ENCODE results near the gene ARMH4. TPM values are rescaled to one million over a fixed set of nuclear protein-coding genes. Genes with fewer than 3 reads are reported as not detected.

ARMH4 gene
- polyA plus RNA-seq, 2 donors = 0.22 to 0.54 TPM

DNA sequence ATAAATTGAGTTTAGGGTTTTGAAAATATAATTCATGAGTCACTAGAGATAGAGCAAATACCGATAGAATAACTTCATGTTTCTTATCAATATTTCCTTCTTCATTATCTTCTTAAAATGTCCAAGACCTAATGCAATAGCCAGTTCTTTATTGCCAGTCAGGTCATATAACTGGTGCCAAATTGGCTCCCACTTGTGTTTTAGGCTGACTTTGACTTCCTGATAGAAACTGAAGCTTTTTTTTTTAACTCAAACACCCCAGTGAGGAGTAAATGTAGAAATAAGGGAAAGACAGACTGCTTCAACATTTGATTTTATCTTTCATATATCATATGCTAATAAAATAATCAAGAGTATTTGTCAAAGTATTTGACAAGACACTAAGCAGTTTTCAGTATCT lies 80.7 kb downstream of the ARMH4 start:
- H3K4me3 ChIP-seq (ENCODE audit: low read depth in 1 of 2, low read length in 2 of 2) = no peak overlapping the region
- 67 to 71% methylated on average over 1 of the region's 1 CpG for WGBS, 2 donors
- no peaks in the 10 kb centered on the region for H3K27me3 ChIP-seq (ENCODE audit: control insufficient read depth in 1 of 2, insufficient read depth in 2 of 2, low read length in 2 of 2)
- H3K9me3 ChIP-seq (ENCODE audit: control insufficient read depth in 2 of 2, insufficient read depth in 1 of 2, low read depth in 1 of 2, low read length in 1 of 2) = no peaks in the 10 kb centered on the region
- H3K36me3 ChIP-seq (ENCODE audit: control insufficient read depth in 2 of 2, insufficient read depth in 2 of 2, low read length in 1 of 2) = no peaks in the 10 kb centered on the region
- no peaks in the 10 kb centered on the region for H3K4me1 ChIP-seq (ENCODE audit: control insufficient read depth in 2 of 2, insufficient read depth in 2 of 2, low read length in 1 of 2)
- H3K27ac ChIP-seq (ENCODE audit: low read depth in 2 of 2, low read length in 1 of 2) = no peak overlapping the region

GRCh38 chr14:58068306-58068705 lies 83.7 kb downstream of the ARMH4 start:
- H3K4me3 ChIP-seq (ENCODE audit: low read depth in 1 of 2, low read length in 2 of 2) = no peak overlapping the region
- H3K27ac ChIP-seq (ENCODE audit: low read depth in 2 of 2, low read length in 1 of 2) = no peak overlapping the region
- H3K27me3 ChIP-seq (ENCODE audit: control insufficient read depth in 1 of 2, insufficient read depth in 2 of 2, low read length in 2 of 2) = no peaks in the 10 kb centered on the region
- no peaks in the 10 kb centered on the region for H3K4me1 ChIP-seq (ENCODE audit: control insufficient read depth in 2 of 2, insufficient read depth in 2 of 2, low read length in 1 of 2)
- no peaks in the 10 kb centered on the region for H3K9me3 ChIP-seq (ENCODE audit: control insufficient read depth in 2 of 2, insufficient read depth in 1 of 2, low read depth in 1 of 2, low read length in 1 of 2)
- 95 to 97% methylated on average over 1 of the region's 1 CpG for WGBS, 2 donors
- H3K36me3 ChIP-seq (ENCODE audit: control insufficient read depth in 2 of 2, insufficient read depth in 2 of 2, low read length in 1 of 2) = no peaks in the 10 kb centered on the region

GRCh38 chr14:58066115-58066514 lies 85.9 kb downstream of the ARMH4 start:
- no peaks in the 10 kb centered on the region for H3K27me3 ChIP-seq (ENCODE audit: control insufficient read depth in 1 of 2, insufficient read depth in 2 of 2, low read length in 2 of 2)
- no peaks in the 10 kb centered on the region for H3K4me1 ChIP-seq (ENCODE audit: control insufficient read depth in 2 of 2, insufficient read depth in 2 of 2, low read length in 1 of 2)
- no peaks in the 10 kb centered on the region for H3K36me3 ChIP-seq (ENCODE audit: control insufficient read depth in 2 of 2, insufficient read depth in 2 of 2, low read length in 1 of 2)
- H3K9me3 ChIP-seq (ENCODE audit: control insufficient read depth in 2 of 2, insufficient read depth in 1 of 2, low read depth in 1 of 2, low read length in 1 of 2) = no peaks in the 10 kb centered on the region
- H3K27ac ChIP-seq (ENCODE audit: low read depth in 2 of 2, low read length in 1 of 2) = no peak overlapping the region
- H3K4me3 ChIP-seq (ENCODE audit: low read depth in 1 of 2, low read length in 2 of 2) = no peak overlapping the region

GRCh38 chr14:58061581-58061980 lies 90.4 kb downstream of the ARMH4 start:
- H3K4me1 ChIP-seq (ENCODE audit: control insufficient read depth in 2 of 2, insufficient read depth in 2 of 2, low read length in 1 of 2) = no peaks in the 10 kb centered on the region
- H3K36me3 ChIP-seq (ENCODE audit: control insufficient read depth in 2 of 2, insufficient read depth in 2 of 2, low read length in 1 of 2) = no peaks in the 10 kb centered on the region
- H3K9me3 ChIP-seq (ENCODE audit: control insufficient read depth in 2 of 2, insufficient read depth in 1 of 2, low read depth in 1 of 2, low read length in 1 of 2) = no peaks in the 10 kb centered on the region
- H3K4me3 ChIP-seq (ENCODE audit: low read depth in 1 of 2, low read length in 2 of 2) = no peak overlapping the region
- WGBS, 2 donors = 70 to 75% methylated on average over 4 of the region's 4 CpGs
- H3K27ac ChIP-seq (ENCODE audit: low read depth in 2 of 2, low read length in 1 of 2) = no peak overlapping the region
- no peaks in the 10 kb centered on the region for H3K27me3 ChIP-seq (ENCODE audit: control insufficient read depth in 1 of 2, insufficient read depth in 2 of 2, low read length in 2 of 2)

- Histone ChIP-seq H3K27me3 (ENCODE audit: control insufficient read depth in 1 of 2, insufficient read depth in 2 of 2, low read length in 2 of 2) (no peaks in the 10 kb centered on the region), H3K9me3 (ENCODE audit: control insufficient read depth in 2 of 2, insufficient read depth in 1 of 2, low read depth in 1 of 2, low read length in 1 of 2) (no peaks in the 10 kb centered on the region), H3K36me3 (ENCODE audit: control insufficient read depth in 2 of 2, insufficient read depth in 2 of 2, low read length in 1 of 2) (no peaks in the 10 kb centered on the region), H3K4me1 (ENCODE audit: control insufficient read depth in 2 of 2, insufficient read depth in 2 of 2, low read length in 1 of 2) (no peaks in the 10 kb centered on the region), H3K4me3 (ENCODE audit: low read depth in 1 of 2, low read length in 2 of 2) (no peak overlapping the region), H3K27ac (ENCODE audit: low read depth in 2 of 2, low read length in 1 of 2) (no peak overlapping the region)
- WGBS, 2 donors = 74 to 84% methylated on average over 4 of the region's 4 CpGs
Observed at GRCh38 chr14:58060898-58061297, 91.1 kb downstream of the ARMH4 start.

GRCh38 chr14:58060077-58060476 lies 91.9 kb downstream of the ARMH4 start:
- 31 to 46% methylated on average over 3 of the region's 3 CpGs for WGBS, 2 donors
- Histone ChIP-seq H3K9me3 (ENCODE audit: control insufficient read depth in 2 of 2, insufficient read depth in 1 of 2, low read depth in 1 of 2, low read length in 1 of 2) (no peaks in the 10 kb centered on the region), H3K36me3 (ENCODE audit: control insufficient read depth in 2 of 2, insufficient read depth in 2 of 2, low read length in 1 of 2) (no peaks in the 10 kb centered on the region)

GRCh38 chr14:58059126-58059525 lies 92.9 kb downstream of the ARMH4 start:
- WGBS, 2 donors = 88% methylated on average over 3 of the region's 3 CpGs
- Histone ChIP-seq H3K27ac (ENCODE audit: low read depth in 2 of 2, low read length in 1 of 2) (no peak overlapping the region), H3K4me1 (ENCODE audit: control insufficient read depth in 2 of 2, insufficient read depth in 2 of 2, low read length in 1 of 2) (no peaks in the 10 kb centered on the region), H3K36me3 (ENCODE audit: control insufficient read depth in 2 of 2, insufficient read depth in 2 of 2, low read length in 1 of 2) (no peaks in the 10 kb centered on the region), H3K9me3 (ENCODE audit: control insufficient read depth in 2 of 2, insufficient read depth in 1 of 2, low read depth in 1 of 2, low read length in 1 of 2) (no peaks in the 10 kb centered on the region), H3K27me3 (ENCODE audit: control insufficient read depth in 1 of 2, insufficient read depth in 2 of 2, low read length in 2 of 2) (no peaks in the 10 kb centered on the region), H3K4me3 (ENCODE audit: low read depth in 1 of 2, low read length in 2 of 2) (no peak overlapping the region)

More at GRCh38 chr14:58060077-58060476, 91.9 kb downstream of the ARMH4 start:
- Histone ChIP-seq H3K4me3 (ENCODE audit: low read depth in 1 of 2, low read length in 2 of 2) (no peak overlapping the region), H3K27me3 (ENCODE audit: control insufficient read depth in 1 of 2, insufficient read depth in 2 of 2, low read length in 2 of 2) (no peaks in the 10 kb centered on the region), H3K27ac (ENCODE audit: low read depth in 2 of 2, low read length in 1 of 2) (no peak overlapping the region), H3K4me1 (ENCODE audit: control insufficient read depth in 2 of 2, insufficient read depth in 2 of 2, low read length in 1 of 2) (no peaks in the 10 kb centered on the region)

GRCh38 chr14:58055497-58056010 lies 96.5 kb downstream of the ARMH4 start:
- Histone ChIP-seq H3K36me3 (ENCODE audit: control insufficient read depth in 2 of 2, insufficient read depth in 2 of 2, low read length in 1 of 2) (no peaks in the 10 kb centered on the region), H3K27me3 (ENCODE audit: control insufficient read depth in 1 of 2, insufficient read depth in 2 of 2, low read length in 2 of 2) (no peaks in the 10 kb centered on the region), H3K9me3 (ENCODE audit: control insufficient read depth in 2 of 2, insufficient read depth in 1 of 2, low read depth in 1 of 2, low read length in 1 of 2) (no peaks in the 10 kb centered on the region), H3K4me3 (ENCODE audit: low read depth in 1 of 2, low read length in 2 of 2) (no peak overlapping the region), H3K4me1 (ENCODE audit: control insufficient read depth in 2 of 2, insufficient read depth in 2 of 2, low read length in 1 of 2) (no peaks in the 10 kb centered on the region), H3K27ac (ENCODE audit: low read depth in 2 of 2, low read length in 1 of 2) (no peak overlapping the region)

- no peaks in the 10 kb centered on the region for H3K27me3 ChIP-seq (ENCODE audit: control insufficient read depth in 1 of 2, insufficient read depth in 2 of 2, low read length in 2 of 2)
- no peaks in the 10 kb centered on the region for H3K36me3 ChIP-seq (ENCODE audit: control insufficient read depth in 2 of 2, insufficient read depth in 2 of 2, low read length in 1 of 2)
- no peaks in the 10 kb centered on the region for H3K4me1 ChIP-seq (ENCODE audit: control insufficient read depth in 2 of 2, insufficient read depth in 2 of 2, low read length in 1 of 2)
- no peak overlapping the region for H3K4me3 ChIP-seq (ENCODE audit: low read depth in 1 of 2, low read length in 2 of 2)
- H3K9me3 ChIP-seq (ENCODE audit: control insufficient read depth in 2 of 2, insufficient read depth in 1 of 2, low read depth in 1 of 2, low read length in 1 of 2) = no peaks in the 10 kb centered on the region
- H3K27ac ChIP-seq (ENCODE audit: low read depth in 2 of 2, low read length in 1 of 2) = no peak overlapping the region
- WGBS, 2 donors = 60 to 69% methylated on average over 3 of the region's 3 CpGs
Observed at GRCh38 chr14:58054100-58054499, 97.9 kb downstream of the ARMH4 start.

GRCh38 chr14:58048219-58048618 lies 103.8 kb downstream of the ARMH4 start:
- Histone ChIP-seq H3K4me1 (ENCODE audit: control insufficient read depth in 2 of 2, insufficient read depth in 2 of 2, low read length in 1 of 2) (no peaks in the 10 kb centered on the region), H3K9me3 (ENCODE audit: control insufficient read depth in 2 of 2, insufficient read depth in 1 of 2, low read depth in 1 of 2, low read length in 1 of 2) (no peaks in the 10 kb centered on the region), H3K36me3 (ENCODE audit: control insufficient read depth in 2 of 2, insufficient read depth in 2 of 2, low read length in 1 of 2) (no peaks in the 10 kb centered on the region), H3K27me3 (ENCODE audit: control insufficient read depth in 1 of 2, insufficient read depth in 2 of 2, low read length in 2 of 2) (no peaks in the 10 kb centered on the region), H3K4me3 (ENCODE audit: low read depth in 1 of 2, low read length in 2 of 2) (no peak overlapping the region), H3K27ac (ENCODE audit: low read depth in 2 of 2, low read length in 1 of 2) (no peak overlapping the region)
- 70 to 75% methylated on average over 5 of the region's 5 CpGs for WGBS, 2 donors
